Testis (tissue), 2 donors: Measurements from ENCODE around the gene FHIT.

ENCODE experiments used
- CTCF ChIP-seq, 3 experiments: fragments of 450-650 bp in 2 of 3; fragments of 200-600 bp in 1 of 3; sonication (generic) in 1 of 3; IDR thresholded peaks; one replicate each; pipeline ENCODE4 v1.5.1; 2016 to 2019; ENCODE audit warnings: antibody characterized with exemption in 3 of 3, mild to moderate bottlenecking in 2 of 3, moderate library complexity in 1 of 3
- POLR2A ChIP-seq: fragments of 450-650 bp; IDR thresholded peaks from one replicate; pipeline ENCODE4 v1.6.1; 2017; ENCODE audit warnings: antibody characterized with exemption, mild to moderate bottlenecking, moderate library complexity

- TF ChIP-seq POLR2A, result no peak
- TF ChIP-seq CTCF (IDR thresholded peaks at IDR 0.05), result no peak
Observed at GRCh38 chr3:60355825-60356224, 895.4 kb downstream of the FHIT start.
